ENCODE measurements around the gene PHC2. TPM values are rescaled to one million over a fixed set of nuclear protein-coding genes. Genes with fewer than 3 reads are reported as not detected.

The PHC2 gene
- total RNA-seq, 1 experiment from 2014 or later = 9.4 TPM

DNA sequence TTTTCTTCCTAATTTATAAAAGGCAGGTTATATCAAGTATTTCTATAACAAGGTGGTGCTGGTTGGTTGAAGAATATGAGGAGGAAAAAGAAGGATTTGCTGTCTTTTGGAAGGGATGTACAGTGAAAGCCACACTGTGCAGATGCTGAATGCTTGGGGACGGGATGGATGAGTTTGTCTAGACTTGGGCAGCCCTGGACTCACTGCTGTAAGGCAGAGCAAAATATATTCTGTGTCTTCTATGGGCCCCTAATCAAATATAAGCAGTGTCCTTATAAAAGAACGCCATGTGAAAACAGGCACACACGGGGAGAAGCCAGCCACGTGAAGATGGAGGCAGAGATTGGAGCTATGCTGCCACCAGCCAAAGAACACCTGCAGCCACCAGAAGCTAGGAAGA is 47.4 kb downstream of the PHC2 start:
- no peak overlapping the region for H2BK15ac ChIP-seq (ENCODE audit: low read depth, low read length)
- no peaks in the 10 kb centered on the region for H3K27me3 ChIP-seq (ENCODE audit: insufficient read depth, low read length)
- DNase-seq = no peak
- no peaks in the 10 kb centered on the region for H3K79me1 ChIP-seq (ENCODE audit: insufficient read depth, low read depth, low read length, poor library complexity, severe bottlenecking)
- Mint-ChIP-seq H3K4me3 (0 out of 5 replicates have a peak overlapping the region, but pooled peaks of 1 of the 2 experiments have one; percentile 4), H3K27ac (no peak overlapping the region), H3K4me1 (peaks cover 26 to 30% of the 10 kb centered on the region in 2 experiments), H3K36me3 (ENCODE audit: insufficient read depth in 1 of 3, low read depth in 3 of 3) (no peaks in the 10 kb centered on the region), H3K27me3 (ENCODE audit: low read depth) (peaks cover 9% of the 10 kb centered on the region), H3K9me3 (no peaks in the 10 kb centered on the region)
- H2BK5ac ChIP-seq (ENCODE audit: insufficient read length, low read length) = no peak overlapping the region
- no CpG with 5 or more reads among the region's 4 CpGs for WGBS (ENCODE audit: extremely low coverage, insufficient read length, low lambda C conversion rate)
- no peak overlapping the region for H2AK5ac ChIP-seq (ENCODE audit: insufficient read length, low read length)
- no peaks in the 10 kb centered on the region; the same call in 1 of the 2 replicates for H3K4me1 ChIP-seq (ENCODE audit: insufficient read depth, low read length)
- no peak overlapping the region for H4K91ac ChIP-seq (ENCODE audit: insufficient read length, low read depth, low read length)
- H3K27ac ChIP-seq (ENCODE audit: insufficient read length, low read depth, low read length) = no peak overlapping the region
- H3T11ph ChIP-seq (ENCODE audit: low read length) = no peak overlapping the region
- H3K18ac ChIP-seq (ENCODE audit: insufficient read length, low read depth, low read length) = no peak overlapping the region
- no peak overlapping the region for H3K9ac ChIP-seq (ENCODE audit: extremely low read depth, insufficient read length, low read length)
- no peaks in the 10 kb centered on the region for H3K79me2 ChIP-seq (ENCODE audit: insufficient read depth, low read length)
- H3K4ac ChIP-seq (ENCODE audit: low read depth, low read length) = no peak overlapping the region
- no peak overlapping the region for H3K4me2 ChIP-seq (ENCODE audit: insufficient read depth, insufficient read length, low read length)
- H4K8ac ChIP-seq (replicated peaks; ENCODE audit: insufficient read length, low read depth, low read length) = no peak overlapping the region
- no peak overlapping the region for H3K23ac ChIP-seq (ENCODE audit: insufficient read length, low read depth, low read length)
- no peak overlapping the region for H3K14ac ChIP-seq (ENCODE audit: insufficient read depth, low read length)
- no peak overlapping the region for H2BK120ac ChIP-seq (ENCODE audit: low read depth, low read length, poor library complexity, severe bottlenecking)
- TF ChIP-seq, protein P1, sequence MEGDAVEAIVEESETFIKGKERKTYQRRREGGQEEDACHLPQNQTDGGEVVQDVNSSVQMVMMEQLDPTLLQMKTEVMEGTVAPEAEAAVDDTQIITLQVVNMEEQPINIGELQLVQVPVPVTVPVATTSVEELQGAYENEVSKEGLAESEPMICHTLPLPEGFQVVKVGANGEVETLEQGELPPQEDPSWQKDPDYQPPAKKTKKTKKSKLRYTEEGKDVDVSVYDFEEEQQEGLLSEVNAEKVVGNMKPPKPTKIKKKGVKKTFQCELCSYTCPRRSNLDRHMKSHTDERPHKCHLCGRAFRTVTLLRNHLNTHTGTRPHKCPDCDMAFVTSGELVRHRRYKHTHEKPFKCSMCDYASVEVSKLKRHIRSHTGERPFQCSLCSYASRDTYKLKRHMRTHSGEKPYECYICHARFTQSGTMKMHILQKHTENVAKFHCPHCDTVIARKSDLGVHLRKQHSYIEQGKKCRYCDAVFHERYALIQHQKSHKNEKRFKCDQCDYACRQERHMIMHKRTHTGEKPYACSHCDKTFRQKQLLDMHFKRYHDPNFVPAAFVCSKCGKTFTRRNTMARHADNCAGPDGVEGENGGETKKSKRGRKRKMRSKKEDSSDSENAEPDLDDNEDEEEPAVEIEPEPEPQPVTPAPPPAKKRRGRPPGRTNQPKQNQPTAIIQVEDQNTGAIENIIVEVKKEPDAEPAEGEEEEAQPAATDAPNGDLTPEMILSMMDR (conservative IDR thresholded peaks at IDR 0.05) = no peak
- no peaks in the 10 kb centered on the region for H4K20me1 ChIP-seq (ENCODE audit: control insufficient read depth, insufficient read depth, insufficient read length)
- no peak overlapping the region for H2AFZ ChIP-seq (ENCODE audit: low read length)
- no peak overlapping the region for H2BK12ac ChIP-seq (ENCODE audit: insufficient read length, low read depth, low read length)
- no peaks in the 10 kb centered on the region for H3K9me3 ChIP-seq (ENCODE audit: control insufficient read depth, low read depth, low read length)
- H3K56ac ChIP-seq (ENCODE audit: insufficient read length, low read depth, low read length) = no peak overlapping the region
- H3K23me2 ChIP-seq (ENCODE audit: insufficient read length, low read depth, low read length, poor library complexity, severe bottlenecking) = no peaks in the 10 kb centered on the region
- no peak overlapping the region for H2BK20ac ChIP-seq (ENCODE audit: low read depth, low read length, poor library complexity, severe bottlenecking)
- H4K5ac ChIP-seq (ENCODE audit: insufficient read length, low read depth, low read length) = no peak overlapping the region

Measured in H9 (cell line).